Hepatocyte (in vitro differentiated cells): ENCODE results near the gene XXYLT1. TPM values are rescaled to one million over a fixed set of nuclear protein-coding genes. Genes with fewer than 3 reads are reported as not detected.

ENCODE experiments used
- DNase-seq: peaks from one replicate; pipeline ENCODE4 v3.0.0-alpha.2; 2016; ENCODE audit warnings: low spot score
- H2AFZ ChIP-seq: fragments of 200-600 bp; sonication (generic); 2 replicates; pipeline ENCODE4 v1.6.0; 2016; ENCODE audit warnings: antibody characterized with exemption, mild to moderate bottlenecking
- H3K27ac ChIP-seq: fragments of 200-600 bp; sonication (generic); 2 replicates; pipeline ENCODE4 v1.5.1; 2016; ENCODE audit warnings: mild to moderate bottlenecking
- H3K27me3 ChIP-seq: fragments of 200-600 bp; sonication (generic); 2 replicates; pipeline ENCODE4 v1.6.1; 2016
- H3K36me3 ChIP-seq: fragments of 200-600 bp; sonication (generic); replicated peaks from 2 replicates; pipeline ENCODE4 v1.5.1; 2016; ENCODE audit warnings: low read depth; ENCODE audit not compliant: insufficient read depth
- H3K4me1 ChIP-seq: fragments of 200-600 bp; sonication (generic); 2 replicates; pipeline ENCODE4 v1.5.1; 2016; ENCODE audit warnings: mild to moderate bottlenecking, moderate library complexity; ENCODE audit not compliant: insufficient read depth
- H3K4me2 ChIP-seq: fragments of 200-600 bp; sonication (generic); 2 replicates; pipeline ENCODE4 v1.6.0; 2016
- H3K4me3 ChIP-seq: fragments of 200-600 bp; sonication (generic); 2 replicates; pipeline ENCODE4 v1.5.1; 2016; ENCODE audit warnings: mild to moderate bottlenecking
- H3K79me2 ChIP-seq: fragments of 200-600 bp; sonication (generic); 2 replicates; pipeline ENCODE4 v1.6.0; 2017; ENCODE audit warnings: mild to moderate bottlenecking
- H3K9me2 ChIP-seq: fragments of 200-600 bp; sonication (generic); replicated peaks from 2 replicates; pipeline ENCODE4 v1.6.0; 2017; ENCODE audit warnings: mild to moderate bottlenecking; ENCODE audit not compliant: insufficient read depth
- H3K9me3 ChIP-seq: fragments of 200-600 bp; sonication (generic); 2 replicates; pipeline ENCODE4 v1.5.1; 2016; ENCODE audit warnings: low read depth, mild to moderate bottlenecking
- H4K20me1 ChIP-seq: fragments of 200-600 bp; sonication (generic); 2 replicates; pipeline ENCODE4 v1.6.0; 2016; ENCODE audit warnings: mild to moderate bottlenecking; ENCODE audit not compliant: insufficient read depth, poor library complexity, severe bottlenecking
- EZH2 ChIP-seq: fragments of 200-600 bp; sonication (generic); IDR thresholded peaks from 2 replicates; pipeline ENCODE4 v1.6.1; 2016; ENCODE audit warnings: antibody characterized with exemption, mild to moderate bottlenecking, borderline replicate concordance
- EZH2phosphoT487 ChIP-seq: fragments of 200-600 bp; sonication (generic); IDR thresholded peaks from one replicate; pipeline ENCODE4 v1.6.1; 2018; ENCODE audit warnings: antibody characterized with exemption, mild to moderate bottlenecking, low read depth, moderate library complexity; ENCODE audit not compliant: unreplicated experiment, severe bottlenecking
- WGBS: methylation state at CpG from one replicate; pipeline ENCODE4 v1.1.6; 2016; ENCODE audit warnings: low lambda C conversion rate; ENCODE audit errors: missing lambda C conversion rate; 5-methylcytosine and 5-hydroxymethylcytosine counted together
- polyA plus RNA-seq: library from polyadenylated mRNA; unstranded; fragments of >200 nt; fragmentation: Nextera tagmentation; extraction: Ambion mirVana; gene quantifications from 2 replicates; pipeline ENCODE4 v1.2.1, GENCODE V29; 2016
- total RNA-seq: library from RNA; depleted of rRNA; stranded (reverse); fragments of >200 nt; gene quantifications from 2 replicates; pipeline ENCODE4 v1.2.3, GENCODE V29; 2014
- TF ChIP-seq, protein P1 (sequence below): fragments of 200-600 bp; sonication (generic); IDR thresholded peaks from 2 replicates; pipeline ENCODE4 v1.5.1; 2016; ENCODE audit warnings: antibody characterized with exemption, mild to moderate bottlenecking; ENCODE audit not compliant: poor library complexity

XXYLT1 gene
- total and polyA plus RNA-seq, 2 experiments from 2014 or later: 20.9 to 25.6 TPM

DNA sequence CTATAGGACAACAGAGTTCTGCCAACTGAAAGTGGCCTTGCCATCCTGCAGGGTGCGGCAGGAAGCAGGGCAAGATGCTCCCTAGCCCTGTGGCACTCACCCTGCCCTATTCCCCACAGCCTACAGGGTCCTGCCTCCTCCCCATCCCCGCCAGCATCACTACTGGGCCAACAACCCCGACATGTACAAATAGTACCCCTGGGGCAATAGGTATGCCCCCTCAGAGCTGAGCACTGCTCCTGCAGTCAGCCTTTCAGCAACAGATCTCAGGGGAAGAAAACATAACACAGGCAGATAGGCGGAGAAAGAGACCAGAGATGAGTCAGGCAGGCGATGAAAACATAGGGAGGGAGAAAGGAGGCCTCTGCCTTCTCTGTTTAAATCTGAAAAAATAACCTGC lies 74.7 kb downstream of the XXYLT1 start:
- no peak overlapping the region for H3K4me2 ChIP-seq
- H3K36me3 ChIP-seq: no peaks in the 10 kb centered on the region
- 77% methylated on average over 5 of the region's 5 CpGs for WGBS
- H3K4me3 ChIP-seq: no peak overlapping the region
- H4K20me1 ChIP-seq: no peaks in the 10 kb centered on the region
- peaks cover 3% of the 10 kb centered on the region for H3K4me1 ChIP-seq
- no peaks in the 10 kb centered on the region for H3K9me3 ChIP-seq
- TF ChIP-seq, protein P1, sequence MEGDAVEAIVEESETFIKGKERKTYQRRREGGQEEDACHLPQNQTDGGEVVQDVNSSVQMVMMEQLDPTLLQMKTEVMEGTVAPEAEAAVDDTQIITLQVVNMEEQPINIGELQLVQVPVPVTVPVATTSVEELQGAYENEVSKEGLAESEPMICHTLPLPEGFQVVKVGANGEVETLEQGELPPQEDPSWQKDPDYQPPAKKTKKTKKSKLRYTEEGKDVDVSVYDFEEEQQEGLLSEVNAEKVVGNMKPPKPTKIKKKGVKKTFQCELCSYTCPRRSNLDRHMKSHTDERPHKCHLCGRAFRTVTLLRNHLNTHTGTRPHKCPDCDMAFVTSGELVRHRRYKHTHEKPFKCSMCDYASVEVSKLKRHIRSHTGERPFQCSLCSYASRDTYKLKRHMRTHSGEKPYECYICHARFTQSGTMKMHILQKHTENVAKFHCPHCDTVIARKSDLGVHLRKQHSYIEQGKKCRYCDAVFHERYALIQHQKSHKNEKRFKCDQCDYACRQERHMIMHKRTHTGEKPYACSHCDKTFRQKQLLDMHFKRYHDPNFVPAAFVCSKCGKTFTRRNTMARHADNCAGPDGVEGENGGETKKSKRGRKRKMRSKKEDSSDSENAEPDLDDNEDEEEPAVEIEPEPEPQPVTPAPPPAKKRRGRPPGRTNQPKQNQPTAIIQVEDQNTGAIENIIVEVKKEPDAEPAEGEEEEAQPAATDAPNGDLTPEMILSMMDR: no peak
- no peaks in the 10 kb centered on the region for H3K27me3 ChIP-seq
- no peaks in the 10 kb centered on the region for H3K9me2 ChIP-seq
- peaks cover 16% of the 10 kb centered on the region for H3K79me2 ChIP-seq
- DNase-seq: no peak
- H2AFZ ChIP-seq: no peak overlapping the region
- H3K27ac ChIP-seq: no peak overlapping the region

DNA sequence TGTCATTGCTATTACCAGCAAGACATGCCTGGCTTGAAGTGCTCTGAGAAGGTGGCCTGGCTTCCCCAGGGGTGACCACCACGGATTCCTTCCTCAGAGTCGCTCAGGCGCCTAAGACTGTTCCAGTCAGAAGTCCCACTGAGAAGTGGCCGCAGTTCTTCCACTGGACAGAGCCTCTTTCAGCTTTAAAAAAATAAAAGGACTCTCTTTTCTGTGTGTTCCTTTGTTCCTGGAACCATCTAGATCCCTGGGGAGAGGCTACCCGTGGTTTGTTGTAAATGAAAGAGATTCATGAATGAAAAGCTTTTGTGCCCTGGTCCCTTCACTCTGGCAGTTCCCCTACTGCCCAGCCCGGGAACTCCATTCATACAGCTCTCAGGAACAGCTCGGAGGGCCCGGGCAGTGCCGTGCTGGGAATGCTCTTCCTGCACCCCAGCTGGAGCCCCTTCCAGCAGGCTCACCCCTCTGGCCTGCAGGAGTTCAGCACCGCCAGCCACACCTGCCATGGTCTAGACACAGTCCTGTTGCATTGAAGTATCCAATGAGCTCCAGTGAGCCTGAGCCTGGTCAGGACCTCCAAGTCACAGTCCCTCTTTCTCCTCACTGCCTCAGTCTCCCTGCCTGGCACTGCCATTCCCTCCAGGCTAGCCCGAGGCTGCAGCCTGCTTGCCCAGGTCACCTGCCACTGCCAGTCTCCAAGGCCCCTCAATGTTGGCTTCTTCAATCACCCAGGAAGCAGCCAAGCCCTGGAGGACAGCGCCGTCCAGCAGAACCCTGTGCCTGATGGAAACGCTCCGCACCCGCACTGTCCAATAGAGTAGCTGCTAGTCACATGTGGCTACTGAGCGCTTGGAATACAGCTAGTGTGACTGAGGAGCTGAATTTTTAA lies 75.4 kb downstream of the XXYLT1 start:
- Histone ChIP-seq H3K9me3 (no peaks in the 10 kb centered on the region), H2AFZ (no peak overlapping the region), H4K20me1 (no peaks in the 10 kb centered on the region), H3K27ac (no peak overlapping the region), H3K4me1 (peaks cover 3% of the 10 kb centered on the region), H3K9me2 (no peaks in the 10 kb centered on the region), H3K4me2 (no peak overlapping the region), H3K79me2 (peaks cover 16% of the 10 kb centered on the region), H3K36me3 (no peaks in the 10 kb centered on the region), H3K27me3 (no peaks in the 10 kb centered on the region), H3K4me3 (no peak overlapping the region)
- no peak for DNase-seq
- WGBS: 79% methylated on average over 17 of the region's 17 CpGs
- TF ChIP-seq EZH2phosphoT487: no peak
- TF ChIP-seq, protein P1: no peak
- no peak for TF ChIP-seq EZH2

DNA sequence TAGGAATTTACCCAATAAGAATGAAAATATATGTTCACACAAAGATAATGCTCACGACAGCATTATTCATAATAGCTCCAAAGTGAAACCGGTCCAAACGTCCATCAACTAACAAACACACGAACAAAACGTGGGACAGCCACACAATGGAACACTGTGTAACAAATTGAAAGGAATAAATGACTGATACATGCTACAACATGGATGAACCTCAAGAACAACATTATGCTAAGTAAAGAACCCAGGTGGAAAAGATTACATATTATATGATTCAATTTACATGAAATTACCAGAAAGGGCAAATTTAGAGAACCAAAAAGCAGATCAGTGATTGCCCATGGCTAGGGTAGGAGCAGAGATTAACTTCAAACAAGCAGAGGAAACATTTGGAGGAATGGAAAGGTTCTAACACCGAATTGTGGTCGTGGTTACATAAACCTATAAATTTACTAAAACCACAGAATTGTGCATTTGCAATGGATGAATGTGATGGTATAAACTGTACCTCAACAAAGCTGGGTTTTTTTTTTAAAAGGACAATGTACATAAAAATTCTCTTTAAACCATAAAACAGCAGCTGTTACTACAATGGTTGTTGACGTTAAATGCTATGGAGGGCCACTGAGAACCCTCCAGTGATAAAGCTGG lies 76.3 kb downstream of the XXYLT1 start:
- DNase-seq: no peak
- no peak overlapping the region for H3K4me2 ChIP-seq
- no peaks in the 10 kb centered on the region for H3K27me3 ChIP-seq

More for the DNA sequence above, 76.3 kb downstream of the XXYLT1 start:
- Histone ChIP-seq H3K9me3 (no peaks in the 10 kb centered on the region), H3K79me2 (peaks cover 16% of the 10 kb centered on the region), H4K20me1 (no peaks in the 10 kb centered on the region), H2AFZ (no peak overlapping the region), H3K4me3 (no peak overlapping the region), H3K4me1 (peaks cover 3% of the 10 kb centered on the region), H3K9me2 (no peaks in the 10 kb centered on the region), H3K36me3 (no peaks in the 10 kb centered on the region), H3K27ac (no peak overlapping the region)
- TF ChIP-seq EZH2 (no peak), EZH2phosphoT487 (no peak)
- TF ChIP-seq, protein P1: no peak
- WGBS: 65% methylated on average over 8 of the region's 8 CpGs
